HG03342 (cell line): ENCODE data around the gene RAB27A.
"Not testable (repeated sequence)": the region's sequence is repeated elsewhere in the genome, so short reads cannot be mapped to it uniquely, and the experiment has no call there.

Experiments
- ATAC-seq: cut with Tn5 transposase; IDR thresholded peaks from one replicate; pipeline ENCODE4 v1.9.1; 2021; ENCODE audit warnings: mild to moderate bottlenecking, moderate library complexity; ENCODE audit not compliant: unreplicated experiment

The RAB27A gene

DNA sequence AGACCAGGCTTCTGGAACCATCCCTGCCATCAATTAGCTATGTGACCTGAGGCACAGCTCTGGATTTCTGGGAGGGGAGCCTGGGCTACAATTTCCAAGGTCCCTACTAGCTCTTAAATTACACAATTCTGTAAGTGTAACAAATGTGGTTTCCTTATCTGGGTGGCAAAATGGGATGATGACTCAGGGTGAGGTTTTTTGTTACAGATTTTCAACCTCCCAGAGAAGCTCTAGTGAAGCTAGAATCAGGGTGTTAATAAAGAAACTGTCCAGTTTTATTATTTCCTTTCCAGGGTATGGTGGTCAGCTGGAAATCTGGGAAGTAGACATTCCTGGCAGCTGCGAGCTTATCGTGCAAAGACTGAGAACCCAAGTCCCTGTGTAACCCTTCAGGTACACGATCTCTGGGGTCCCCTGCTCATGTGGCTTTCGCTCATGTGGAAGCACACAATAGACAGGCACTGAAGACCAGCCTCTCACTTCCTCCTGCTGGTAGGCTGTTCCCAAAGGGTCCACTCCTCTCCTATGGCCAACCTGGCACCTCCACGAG, 7.3 kb downstream of the RAB27A start:
- no peak for ATAC-seq

DNA sequence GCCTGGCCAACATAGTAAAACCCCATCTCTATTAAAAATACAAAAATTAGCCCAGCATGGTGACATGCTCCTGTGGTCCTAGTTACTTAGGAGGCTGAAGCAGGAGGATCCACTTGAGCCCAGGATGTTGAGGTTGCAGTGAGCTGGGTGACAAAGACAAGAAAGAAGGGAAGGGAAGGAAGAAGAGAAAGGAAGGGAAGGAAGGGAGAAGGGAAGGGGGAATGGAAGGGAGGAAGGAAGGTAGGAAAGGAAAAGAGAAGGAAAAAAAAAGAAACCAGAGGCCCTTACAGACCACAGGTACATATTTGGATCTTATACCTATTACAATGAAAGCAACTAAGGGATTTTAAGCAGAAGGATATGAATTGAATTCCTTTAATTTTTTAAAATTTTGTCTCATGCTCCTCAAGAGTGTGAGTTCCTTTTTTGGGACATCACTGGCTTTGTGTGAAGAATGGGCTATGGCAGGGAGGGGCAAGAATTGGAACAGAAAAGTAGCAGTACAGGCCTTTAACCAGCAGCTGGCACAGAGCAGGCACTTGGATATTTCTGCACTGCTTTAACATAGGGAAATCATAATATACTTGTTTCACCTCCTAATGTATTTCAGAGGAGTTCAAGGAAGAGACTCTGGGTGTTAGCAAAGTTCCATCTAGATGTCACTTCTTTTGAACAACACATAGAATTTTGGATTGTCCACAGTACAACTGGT, 7.9 kb downstream of the RAB27A start:
- ATAC-seq: no peak

DNA sequence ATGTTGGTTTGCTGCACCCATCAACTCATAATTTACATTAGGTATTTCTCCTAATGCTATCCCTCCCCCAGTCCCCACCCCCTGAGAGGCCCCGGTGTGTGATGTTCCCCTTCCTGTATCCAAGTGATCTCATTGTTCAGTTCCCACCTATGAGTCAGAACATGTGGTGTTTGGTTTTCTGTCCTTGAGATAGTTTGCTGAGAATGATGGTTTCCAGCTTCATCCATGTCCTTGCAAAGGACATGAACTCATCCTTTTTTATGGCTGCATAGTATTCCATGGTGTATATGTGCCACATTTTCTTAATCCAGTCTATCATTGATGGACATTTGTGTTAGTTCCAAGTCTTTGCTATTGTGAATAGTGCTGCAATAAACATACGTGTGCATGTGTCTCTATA, 9.0 kb downstream of the RAB27A start:
- ATAC-seq: not testable (repeated sequence)

DNA sequence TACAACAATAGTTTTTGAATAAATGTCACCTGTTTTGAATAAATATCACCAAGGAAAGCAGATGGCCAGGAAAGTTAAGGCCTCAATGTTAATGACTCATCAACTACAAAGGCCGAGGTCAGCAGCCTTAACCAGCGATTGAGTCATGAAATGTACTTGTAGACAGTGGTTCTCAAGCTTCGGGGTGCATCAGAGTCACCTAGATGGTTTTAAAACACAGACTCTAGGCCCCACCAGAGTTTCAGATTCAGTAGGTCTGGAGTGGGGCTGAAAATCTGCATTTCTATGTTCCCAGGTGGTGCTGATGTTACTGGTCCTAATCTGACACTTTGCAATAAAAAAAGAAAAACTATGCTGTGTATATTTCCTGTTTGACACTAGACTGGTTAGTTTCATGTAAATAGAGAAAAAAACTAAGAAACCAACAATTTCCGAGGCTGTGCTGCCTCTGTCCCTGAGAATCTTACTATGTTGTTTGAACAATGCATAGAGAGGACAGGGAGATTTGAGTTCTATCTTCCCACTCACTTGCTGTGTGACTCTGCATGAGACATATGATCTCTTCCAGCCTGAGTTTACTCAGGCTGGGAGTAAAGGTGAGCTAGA, 9.8 kb downstream of the RAB27A start:
- peak; percentile 70 for ATAC-seq

DNA sequence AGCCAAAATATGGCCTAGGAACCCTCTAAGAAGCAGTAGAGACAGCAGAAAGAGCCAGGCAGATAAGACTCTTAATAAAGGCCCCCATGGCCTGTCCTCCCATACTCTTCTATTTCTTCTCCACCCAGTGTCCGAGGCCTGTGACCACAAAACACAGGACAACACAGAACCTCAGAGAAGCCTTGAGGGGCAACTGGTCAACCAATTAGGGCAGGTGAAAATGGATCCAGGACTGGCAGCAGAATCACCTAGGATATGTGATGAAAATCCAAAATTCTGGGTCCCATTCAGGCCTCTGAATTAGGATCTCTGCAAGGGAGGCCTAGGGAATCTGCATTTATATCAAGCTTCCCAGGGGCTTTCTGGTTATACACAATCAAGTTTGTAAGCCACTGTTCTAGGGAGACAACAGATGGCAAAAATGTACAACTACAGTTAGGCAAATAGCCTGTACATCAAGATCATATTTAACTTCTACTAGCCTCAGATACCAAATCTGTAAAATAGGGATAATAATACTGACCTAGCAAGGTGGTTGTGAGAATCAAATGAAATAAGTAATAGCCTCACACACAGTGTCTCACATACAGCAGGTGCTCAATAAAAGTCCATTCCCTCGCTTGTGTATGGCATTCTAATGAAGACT, 10.4 kb downstream of the RAB27A start:
- no peak for ATAC-seq

DNA sequence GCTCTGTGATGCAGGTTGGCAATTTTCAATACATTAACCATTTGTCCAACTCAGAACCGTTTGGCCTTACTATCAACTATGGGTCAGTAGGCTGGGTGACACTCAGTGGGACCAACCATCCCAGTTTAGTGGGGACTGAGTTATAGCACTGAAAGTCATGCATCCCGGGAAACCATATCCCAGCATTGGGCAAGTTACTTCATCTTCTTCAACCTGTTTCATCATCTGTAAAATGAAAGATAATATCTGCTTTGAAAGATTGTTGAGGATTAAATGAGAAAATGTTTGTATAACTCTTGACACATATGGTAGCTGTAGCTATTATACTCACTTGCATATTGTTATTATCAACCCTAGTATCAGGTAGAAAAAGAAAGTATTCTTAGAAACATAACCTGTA, 11.9 kb downstream of the RAB27A start:
- ATAC-seq: no peak

DNA sequence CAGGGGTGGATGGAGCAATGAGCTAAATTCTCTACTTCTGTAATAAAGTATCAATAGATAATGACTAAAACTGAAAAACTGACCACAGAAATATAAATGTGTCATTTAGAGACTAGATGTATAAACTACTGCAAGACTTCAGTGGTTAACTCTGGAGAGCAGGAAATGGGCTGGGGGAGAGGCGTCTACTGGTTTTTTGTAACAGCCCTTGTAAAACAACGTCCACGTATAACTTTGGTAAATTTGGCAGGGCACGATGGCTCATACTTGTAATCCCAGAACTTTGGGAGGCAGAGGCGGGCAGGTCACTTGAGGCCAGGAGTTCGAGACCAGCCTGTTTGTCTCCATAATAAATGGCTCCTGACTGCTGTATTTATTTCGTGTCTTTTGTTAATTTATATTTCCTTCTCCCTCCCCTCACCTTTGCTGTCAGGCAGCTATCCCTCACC, 12.5 kb downstream of the RAB27A start:
- ATAC-seq: peak; percentile 55

DNA sequence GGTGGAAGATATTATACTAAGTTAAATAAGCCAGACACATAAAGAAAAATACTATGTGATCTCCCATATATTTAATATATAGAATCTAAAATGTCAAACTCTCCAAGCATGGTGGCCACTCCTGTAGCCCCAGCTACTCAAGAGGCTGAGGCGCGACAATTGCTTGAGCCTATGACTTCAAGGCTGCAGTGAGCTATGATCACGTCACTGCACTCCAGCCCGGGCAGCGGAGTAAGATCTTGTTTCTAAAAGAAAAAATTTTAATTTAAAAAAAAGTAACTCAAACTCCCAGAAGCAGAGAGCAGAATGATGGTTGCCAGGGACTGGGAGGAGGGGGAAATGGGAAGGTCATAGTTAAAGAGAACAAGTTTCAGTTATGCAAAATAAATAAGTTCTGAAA, 13.3 kb downstream of the RAB27A start:
- ATAC-seq: no peak

DNA sequence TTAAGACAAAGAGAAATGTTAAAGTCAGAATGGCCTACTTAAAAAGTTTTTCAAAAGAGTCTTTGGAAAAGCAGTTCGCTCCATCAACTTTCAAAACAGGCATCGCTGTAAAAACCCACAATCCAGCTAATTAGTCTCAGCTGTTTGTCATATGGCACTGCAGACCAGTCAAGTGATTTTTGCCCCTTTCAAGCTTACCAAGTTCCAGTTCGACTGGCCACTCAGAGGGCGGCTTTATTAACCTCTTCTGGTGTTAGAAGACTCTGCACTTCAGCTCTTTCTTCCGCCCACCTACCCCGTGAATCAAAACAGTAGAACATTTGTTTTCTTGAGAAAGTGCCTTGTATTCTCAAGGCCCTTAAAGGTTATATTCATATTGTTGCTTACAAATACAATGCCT, 19.3 kb downstream of the RAB27A start:
- no peak for ATAC-seq

DNA sequence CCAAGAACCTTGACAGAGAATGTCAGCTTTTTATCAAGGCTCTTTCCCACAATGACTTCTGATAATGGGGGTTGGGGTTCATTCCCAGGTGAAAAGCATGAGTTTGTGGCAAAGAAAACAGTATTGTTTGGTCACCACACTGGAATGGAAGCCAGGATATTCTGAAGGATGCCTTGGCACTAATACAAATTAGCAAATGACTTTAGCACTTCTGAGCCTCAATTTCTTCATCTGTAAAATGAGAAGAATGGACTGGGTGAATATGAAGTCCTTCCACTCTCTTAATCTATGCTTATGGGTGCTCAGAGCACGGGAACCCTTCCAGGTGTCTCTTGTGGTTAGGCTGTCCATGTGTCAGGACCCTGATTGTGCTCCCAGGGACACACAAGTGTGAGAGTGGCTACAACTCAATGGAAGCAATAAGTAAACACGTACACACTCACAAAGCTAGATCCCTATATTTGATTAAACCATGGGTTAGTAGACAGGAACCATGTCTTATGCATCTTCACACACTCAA, 21.4 kb downstream of the RAB27A start:
- no peak for ATAC-seq

DNA sequence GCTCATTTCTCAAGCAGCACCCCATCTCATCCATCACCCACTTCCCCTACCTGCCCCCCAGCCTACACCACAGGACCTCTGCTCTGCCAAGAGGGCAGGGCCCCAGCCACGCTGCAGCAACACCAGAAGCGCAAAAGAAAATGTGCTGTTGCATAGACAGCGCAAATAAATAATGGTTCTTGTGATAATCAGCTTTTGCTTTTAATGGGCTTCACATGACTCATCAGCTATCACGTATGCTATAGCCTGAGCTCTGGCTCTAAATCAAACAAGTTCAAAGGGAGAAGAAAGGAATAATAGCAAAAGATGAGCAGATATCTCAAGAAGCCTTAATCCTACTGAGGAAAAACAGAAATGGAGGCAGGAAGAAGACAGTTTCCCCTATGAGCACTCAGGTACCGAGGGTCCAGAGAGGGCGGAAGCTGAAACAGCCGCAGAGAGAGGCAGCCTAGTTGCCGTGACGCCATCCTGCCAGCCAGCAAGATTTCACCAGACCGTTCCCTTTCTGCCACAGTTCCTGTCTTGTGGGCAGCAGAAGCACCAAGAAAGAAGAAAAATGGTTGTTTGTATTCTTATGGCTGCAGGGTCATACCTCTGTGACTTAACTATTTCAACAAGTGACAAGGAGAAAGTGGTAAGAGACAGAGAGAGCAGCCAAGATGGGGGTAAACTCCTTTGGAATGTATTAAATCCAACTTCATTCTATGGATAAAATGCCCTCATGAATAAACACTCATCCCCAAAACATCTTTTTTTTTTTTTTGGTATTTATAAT, 22.0 kb downstream of the RAB27A start:
- ATAC-seq: peak; percentile 89

DNA sequence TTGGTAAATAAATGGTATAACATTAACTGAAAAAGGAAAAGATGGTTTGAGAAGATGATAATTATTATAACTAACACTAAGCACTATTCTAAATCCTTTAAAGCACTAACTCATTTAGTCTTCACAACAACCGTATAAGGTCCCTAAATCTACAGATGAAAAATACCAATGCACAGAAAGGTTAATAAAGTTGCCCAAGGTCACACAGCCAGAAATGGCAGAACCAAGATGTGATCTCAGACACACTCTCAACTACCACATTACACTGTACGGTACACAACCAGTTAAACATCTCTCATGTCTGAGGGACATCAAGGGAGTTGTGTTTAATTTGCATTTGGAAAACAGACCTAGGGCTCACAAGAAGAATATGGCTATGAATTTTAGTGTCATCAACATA, 23.1 kb downstream of the RAB27A start:
- ATAC-seq: no peak

DNA sequence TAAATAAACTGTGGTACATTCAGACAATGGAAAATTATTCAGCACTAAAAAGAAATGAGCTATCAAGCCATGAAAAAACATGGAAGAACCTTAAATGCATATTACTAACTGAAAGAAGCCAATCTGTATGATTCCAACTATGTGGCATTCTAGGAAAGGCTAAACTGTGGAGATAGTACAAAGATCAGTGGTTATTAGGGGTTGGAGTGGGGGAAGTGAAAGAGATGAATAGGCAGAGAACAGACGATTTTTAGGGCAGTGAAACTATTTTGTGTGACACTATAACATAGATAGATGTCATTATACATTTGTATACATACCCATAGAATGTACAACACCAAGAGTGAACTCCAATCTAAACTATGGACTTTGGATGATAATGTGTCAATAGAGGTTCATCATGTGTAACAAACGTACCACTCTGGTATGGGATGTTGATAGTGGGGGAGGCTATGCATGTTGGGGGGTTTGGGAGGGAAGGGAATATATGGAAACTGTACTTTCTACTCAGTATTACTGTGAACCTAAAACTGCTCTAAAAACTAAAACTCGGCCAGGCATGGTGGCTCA, 29.0 kb downstream of the RAB27A start:
- ATAC-seq: no peak

DNA sequence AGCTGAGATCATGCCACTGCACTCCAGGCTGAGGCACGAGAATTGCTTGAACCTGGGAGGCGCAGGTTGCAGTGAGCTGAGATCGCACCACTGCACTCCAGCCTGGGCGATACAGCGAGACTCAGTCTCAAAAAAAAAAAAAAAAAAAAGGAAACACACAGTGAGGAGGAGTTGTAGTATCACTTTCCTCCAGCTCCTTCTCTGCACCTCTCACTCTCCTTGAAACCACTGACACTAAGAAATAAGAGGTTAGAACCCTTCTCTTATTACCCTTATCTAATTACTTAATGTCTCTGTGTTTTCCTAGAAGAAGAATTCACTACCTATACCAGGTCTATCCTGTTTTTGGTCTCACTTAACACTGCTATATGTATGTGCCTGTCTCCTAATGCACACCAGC, 31.7 kb downstream of the RAB27A start:
- ATAC-seq: peak; percentile 33

DNA sequence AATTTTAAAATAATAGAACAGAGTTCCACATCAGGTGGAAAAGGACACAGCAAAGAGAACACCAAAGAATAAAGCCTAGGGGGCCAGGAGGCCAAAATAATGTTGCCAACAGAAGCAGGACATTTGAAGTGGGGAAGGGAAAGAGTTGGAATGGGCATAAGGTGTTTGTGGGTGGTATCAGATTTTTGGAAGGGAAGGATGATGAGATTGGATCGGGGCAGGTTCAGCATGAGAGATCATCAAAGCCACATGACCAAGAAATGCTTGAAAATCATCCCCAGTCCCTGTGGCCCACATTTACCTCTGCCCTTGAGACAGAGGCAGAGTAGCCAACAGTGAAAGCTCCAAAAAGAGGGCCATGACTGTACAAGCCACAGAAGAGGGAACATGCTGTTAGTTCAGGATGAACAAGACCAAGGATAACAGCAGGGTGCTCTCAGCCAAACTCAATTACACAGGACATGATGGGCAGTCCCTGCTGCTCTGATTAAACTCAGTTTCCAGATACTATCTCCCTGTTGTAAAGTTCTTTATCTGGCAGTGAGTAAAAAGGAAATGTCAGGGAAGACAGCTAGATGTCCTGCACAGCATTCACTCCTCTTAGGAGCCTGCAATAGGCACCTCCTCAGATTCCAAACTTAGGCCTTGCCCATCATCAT, 32.5 kb downstream of the RAB27A start:
- ATAC-seq: no peak

DNA sequence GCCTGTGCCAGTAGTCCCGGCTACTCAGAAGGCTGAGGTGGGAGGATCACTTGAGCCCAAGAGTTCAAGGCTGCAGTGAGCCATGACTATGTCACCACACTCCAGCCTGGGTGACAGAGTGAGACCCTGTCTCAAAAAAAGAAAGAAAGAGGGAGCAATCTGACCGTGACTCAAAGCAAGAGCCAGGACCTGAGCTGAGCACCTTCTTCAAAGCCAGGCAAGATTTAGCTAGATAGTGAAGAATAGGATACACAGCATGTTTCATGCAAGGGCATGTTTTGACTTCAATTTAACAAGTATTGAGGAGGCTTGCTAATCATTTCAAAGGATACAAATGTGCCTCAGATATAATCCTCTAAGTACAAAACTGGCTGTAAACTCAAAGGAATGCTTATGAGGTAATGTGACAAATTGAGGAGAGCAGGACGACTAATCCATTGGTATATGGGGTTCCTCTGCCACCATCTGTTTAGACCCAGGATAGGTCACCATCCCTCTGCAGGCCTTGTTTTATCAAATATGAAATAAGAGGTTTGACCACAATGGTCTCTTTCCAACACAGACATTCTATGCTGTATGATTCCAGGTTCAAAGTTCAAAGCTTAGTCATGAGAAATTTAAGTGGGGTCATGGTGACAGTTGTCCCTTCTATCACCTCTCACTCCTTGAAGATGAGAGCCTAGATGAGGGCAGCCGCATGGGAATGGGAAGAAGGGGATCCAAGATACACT, 33.2 kb downstream of the RAB27A start:
- no peak for ATAC-seq

DNA sequence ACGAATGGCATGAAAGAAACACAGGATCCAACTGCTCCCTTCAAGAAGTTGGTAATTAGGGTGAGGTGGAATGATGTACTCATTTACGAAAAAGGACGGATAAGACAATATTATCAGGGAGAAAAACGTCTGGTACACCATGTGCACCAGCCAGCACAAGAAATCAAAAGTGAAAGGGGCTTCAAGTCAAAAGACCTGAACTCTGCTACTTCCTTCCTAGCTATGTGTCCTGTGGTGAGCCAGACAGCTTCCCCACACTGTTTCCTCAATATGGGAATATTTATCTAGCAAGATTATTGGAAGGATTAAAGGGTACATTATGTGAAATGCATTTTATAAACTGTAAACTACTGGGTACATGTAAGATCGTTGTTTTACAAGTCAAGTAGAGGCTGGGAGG, 33.9 kb downstream of the RAB27A start:
- peak; percentile 38 for ATAC-seq

DNA sequence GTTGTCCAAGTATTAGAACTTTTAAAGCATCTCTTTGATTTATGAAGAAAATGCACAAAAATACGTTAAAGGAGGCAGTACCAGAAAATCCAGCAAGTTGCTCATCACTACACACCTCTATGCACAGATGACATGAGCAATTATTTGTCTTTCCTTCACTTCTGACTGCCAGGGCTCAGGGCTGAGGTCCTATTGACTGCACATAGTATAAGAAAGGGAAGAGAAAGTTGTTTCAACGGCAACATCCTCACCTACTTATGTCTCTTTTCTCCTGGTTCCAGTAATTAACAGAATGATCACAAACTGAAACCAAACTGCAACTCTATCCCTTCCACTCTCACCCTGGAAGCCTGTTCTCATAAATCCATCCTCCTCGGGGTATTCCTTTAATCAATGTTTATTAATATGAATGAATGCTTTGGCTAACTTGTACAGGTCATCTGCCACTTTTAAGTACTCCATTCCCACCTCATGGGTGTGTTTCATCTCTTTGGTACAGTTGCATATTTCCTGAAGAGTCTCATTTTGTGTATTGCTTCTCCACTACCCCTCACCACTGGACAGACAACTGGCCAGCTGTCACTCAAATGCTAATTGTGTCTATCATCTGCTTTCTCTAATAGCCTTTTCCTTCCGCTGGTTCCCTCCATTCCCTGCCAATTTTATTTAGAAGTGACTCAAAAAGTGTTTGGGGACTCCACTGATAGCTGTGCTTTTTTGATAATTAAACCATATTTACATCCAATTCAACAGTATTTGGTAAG, 34.5 kb downstream of the RAB27A start:
- ATAC-seq: peak; percentile 42

DNA sequence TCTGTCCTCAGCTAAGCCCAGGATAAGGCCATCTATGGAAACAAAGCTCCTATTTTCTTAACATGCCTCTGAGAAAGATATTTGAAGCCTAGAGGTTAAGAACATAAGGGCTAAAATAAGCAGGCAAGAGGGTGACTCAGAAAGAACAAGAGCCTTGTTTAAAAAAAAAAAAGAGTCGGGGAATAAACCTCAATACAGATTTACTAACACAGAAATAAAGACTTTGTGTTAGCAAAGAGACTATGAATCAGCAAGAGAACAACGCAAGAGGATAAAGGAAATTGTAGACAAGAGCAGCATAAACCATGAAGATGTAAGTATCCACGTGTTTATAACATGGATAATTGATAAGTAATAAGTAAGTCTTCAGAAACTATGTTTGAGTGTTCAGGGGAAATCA, 36.0 kb downstream of the RAB27A start:
- ATAC-seq: no peak
